ENCODE results near the gene GK. TPM values are rescaled to one million over a fixed set of nuclear protein-coding genes. Genes with fewer than 3 reads are reported as not detected.

The GK gene
- total and polyA plus RNA-seq, 8 donors: 7.1 to 65.9 (median 9.8) TPM

- Histone ChIP-seq H3K4me1 (no peaks in the 10 kb centered on the region), H3K4me3 (no peak overlapping the region), H3K27ac (no peak overlapping the region), H3K9me3 (no peaks in the 10 kb centered on the region), H3K27me3 (no peaks in the 10 kb centered on the region), H3K36me3 (no peaks in the 10 kb centered on the region)
- intact Hi-C loops (cut with DNase I): no loop called here
- no peak for DNase-seq
- ATAC-seq: no peak
- no peak for TF ChIP-seq CTCF (IDR thresholded peaks at IDR 0.05)
These were observed 126.3 kb downstream of the GK start for GRCh38 chrX:30779453-30780030.

Other genes with a start within 250 kb of the GK start
- 1 to 10 TPM; 3.0 to 6.2 TPM for gene TASL, start 75.7 kb upstream of the GK start, total RNA-seq
- 1 to 10 TPM in 5 of 6 donors, under 1 TPM in 1; 0.82 to 1.4 (median 1.1) TPM for gene TASL, start 75.7 kb upstream of the GK start, polyA plus RNA-seq (ENCODE audit: insufficient read length in 6 of 6)
- 10 to 100 TPM; 14.8 to 20.6 TPM for gene TAB3, start 235.8 kb downstream of the GK start, total RNA-seq
- 10 to 100 TPM; 25.8 to 31.1 (median 28.6) TPM for gene TAB3, start 235.8 kb downstream of the GK start, polyA plus RNA-seq (ENCODE audit: insufficient read length in 6 of 6)